ENCODE data around the gene IGFBP6. TPM values are rescaled to one million over a fixed set of nuclear protein-coding genes. Genes with fewer than 3 reads are reported as not detected.
"Not testable (repeated sequence)": the region's sequence is repeated elsewhere in the genome, so short reads cannot be mapped to it uniquely, and the experiment has no call there.

Gene IGFBP6
- total RNA-seq, 1 donor from 2014 or later: 251 TPM

DNA sequence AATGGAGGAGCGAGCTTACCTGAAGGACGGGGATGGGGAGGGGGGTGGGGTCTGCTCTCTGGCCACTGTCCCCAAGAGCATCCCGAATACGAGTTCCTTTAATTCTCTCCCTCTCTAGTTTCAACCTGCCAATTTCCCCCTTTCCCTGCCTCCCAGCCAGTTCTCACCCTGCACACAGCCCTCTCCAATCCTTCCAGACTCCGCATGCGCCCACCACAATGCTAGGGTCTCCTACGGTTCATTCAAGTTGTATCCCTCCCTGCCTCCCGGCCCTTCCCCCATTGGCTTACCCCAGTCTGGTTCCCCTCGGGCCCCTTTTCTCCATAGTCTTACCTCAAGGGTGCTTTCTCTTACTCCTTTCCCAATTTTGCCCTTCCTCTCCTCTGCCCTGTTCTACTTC is 708 bp upstream of the IGFBP6 start:
- no peak for DNase-seq

DNA sequence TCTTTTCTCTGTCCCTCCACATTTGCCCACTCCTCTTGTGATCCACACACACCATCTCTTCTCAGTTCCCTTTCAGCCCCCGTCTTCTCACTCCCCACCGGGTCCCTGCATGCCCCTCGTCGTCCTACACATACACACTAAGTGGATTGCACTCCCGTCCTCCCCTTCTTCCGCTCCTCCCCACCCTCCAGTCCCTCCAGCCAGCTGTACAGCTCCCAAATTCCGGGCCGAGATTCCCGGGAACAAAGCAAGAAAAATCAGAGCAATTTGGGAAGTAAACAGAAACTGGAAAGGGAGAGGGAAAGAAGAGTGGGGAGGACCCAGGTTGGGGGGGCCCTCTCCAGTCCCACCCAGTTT is 282 bp upstream of the IGFBP6 start:
- no peak for DNase-seq

DNA sequence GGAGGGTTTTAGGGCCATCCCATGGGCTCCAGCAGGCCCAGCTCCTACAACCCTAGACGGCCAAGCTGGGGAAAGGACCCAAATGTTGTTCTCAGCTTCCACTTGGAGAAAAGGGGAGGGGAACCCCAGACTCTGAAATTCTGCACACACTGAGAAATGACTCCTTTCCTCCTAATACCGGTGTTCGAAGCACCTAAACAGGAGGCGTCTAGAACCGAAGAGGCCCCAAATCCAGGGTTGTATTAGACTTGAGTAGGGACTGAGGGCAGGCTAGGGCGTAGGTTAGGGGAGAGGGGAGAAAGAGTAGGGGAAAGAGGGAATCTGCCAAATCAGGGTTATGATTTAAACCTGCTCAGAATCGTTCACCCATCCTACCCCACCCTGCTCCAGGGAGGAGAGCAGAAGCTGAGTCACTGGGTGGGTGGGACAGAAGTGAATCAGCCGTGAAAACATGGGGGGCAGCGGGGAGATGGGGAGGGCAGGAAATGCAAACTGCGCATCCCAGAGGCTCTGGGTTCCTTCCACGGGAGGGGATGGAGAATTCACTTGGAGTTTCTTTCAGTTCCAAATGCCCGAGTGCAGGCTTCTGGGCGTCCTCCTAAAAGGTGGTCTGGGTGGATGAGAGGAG is 1.0 kb downstream of the IGFBP6 start:
- DNase-seq: peak; percentile 39

DNA sequence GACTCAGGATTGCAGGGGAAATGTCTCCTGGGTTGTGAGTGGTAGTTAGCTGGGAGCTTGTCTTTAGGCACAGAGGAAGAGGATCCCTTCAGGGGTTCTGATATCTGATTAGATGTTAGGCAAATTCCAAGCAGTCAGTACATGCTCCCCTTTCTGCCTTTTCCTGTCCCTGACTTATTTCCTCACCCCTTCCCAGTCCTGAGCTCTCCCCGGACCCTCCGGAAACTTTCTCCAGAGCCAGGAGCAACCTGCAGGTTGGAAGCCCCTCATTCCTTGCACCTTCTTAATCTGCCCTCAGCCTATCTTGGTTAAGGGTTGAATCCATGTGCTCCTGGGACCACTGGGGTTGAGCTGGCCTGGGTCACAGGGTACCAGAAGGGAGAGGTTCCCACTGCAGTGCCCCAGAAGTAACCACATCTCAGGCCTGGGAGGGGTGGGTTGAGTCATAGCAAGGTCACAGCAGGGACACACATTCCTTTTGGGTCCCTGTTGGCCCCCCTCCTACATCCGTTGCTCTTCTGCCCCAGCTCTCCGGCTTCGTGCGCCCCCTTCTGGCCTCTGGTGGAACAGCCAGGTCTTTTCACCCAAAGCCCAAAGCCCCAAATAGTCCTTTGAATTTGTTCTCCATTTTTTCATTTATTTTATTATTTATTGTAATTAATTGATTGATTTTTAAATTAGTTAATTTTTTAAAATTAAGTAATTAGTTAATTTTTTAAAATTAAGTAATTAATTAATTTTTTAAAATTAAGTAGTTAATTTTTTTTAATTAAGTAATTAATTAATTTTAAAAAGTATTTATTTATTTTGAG is 1.8 kb downstream of the IGFBP6 start:
- DNase-seq: peak; percentile 95

DNA sequence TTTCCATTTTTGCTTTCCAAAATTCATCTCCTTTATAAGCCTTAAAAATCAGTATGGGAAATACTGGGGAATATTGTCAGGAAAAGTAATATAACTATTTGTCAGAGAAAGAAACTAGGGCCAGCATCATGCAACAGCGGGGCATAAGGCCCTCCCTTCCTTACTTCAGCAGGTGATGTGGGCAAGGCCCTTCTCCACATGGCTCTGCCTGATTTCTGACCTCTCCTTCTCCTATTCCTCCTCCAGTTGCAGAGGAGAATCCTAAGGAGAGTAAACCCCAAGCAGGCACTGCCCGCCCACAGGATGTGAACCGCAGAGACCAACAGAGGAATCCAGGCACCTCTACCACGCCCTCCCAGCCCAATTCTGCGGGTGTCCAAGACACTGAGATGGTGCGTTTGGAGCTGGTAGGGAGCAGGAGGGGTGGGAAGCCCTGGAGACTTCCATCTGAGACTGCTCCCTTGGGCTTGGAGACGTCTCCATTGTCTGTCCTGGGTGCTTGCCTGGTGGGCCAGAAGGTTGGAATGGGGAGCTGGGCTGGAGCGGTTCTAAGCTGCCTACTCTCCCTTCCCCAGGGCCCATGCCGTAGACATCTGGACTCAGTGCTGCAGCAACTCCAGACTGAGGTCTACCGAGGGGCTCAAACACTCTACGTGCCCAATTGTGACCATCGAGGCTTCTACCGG is 3.1 kb downstream of the IGFBP6 start:
- DNase-seq: no peak

DNA sequence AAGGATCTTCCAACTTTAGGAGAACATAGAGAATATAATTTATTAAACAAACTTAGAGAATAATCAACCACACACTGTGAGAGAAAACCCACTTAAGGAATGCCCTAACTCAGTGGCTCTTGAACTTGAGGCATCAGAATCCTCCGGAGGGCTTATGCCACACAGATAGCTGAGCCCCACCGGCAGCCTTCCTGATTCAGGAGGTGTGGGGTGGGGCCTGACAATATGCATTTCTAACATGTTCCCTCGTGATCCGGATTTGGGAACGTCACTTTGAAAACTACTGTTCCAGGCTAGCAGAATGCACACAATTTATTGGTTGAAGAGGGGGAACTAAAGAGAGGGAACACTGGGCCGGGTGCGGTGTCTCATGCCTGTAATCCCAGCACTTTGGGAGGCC is 3.8 kb downstream of the IGFBP6 start:
- no peak for DNase-seq

DNA sequence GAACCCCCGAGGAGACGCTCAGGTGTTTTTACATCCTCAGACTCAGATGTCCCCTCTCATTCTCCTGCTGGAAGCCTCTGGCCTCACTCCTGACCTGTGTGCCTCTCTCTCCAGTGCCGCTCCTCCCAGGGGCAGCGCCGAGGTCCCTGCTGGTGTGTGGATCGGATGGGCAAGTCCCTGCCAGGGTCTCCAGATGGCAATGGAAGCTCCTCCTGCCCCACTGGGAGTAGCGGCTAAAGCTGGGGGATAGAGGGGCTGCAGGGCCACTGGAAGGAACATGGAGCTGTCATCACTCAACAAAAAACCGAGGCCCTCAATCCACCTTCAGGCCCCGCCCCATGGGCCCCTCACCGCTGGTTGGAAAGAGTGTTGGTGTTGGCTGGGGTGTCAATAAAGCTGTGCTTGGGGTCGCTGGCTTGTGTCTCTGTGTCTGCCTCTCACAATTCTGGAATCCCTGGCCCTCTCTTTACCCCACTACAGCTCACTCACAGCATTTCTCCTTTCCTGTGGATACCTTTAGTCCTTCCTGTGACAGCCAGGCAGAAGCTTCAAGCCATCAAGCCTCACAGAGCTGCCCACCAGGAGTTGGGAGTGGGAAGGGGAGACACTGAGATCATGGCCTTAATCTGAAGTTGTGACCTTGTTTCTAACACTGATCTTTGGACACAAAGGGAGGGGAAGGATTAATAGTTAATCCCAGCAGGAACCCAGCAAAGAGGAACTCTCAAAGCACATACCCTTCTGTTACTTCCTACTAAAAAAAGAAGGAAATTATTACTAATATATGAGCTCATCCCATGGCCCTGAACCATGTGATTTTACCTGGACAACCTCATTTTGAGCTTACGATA is 4.7 kb downstream of the IGFBP6 start:
- no peak for DNase-seq

DNA sequence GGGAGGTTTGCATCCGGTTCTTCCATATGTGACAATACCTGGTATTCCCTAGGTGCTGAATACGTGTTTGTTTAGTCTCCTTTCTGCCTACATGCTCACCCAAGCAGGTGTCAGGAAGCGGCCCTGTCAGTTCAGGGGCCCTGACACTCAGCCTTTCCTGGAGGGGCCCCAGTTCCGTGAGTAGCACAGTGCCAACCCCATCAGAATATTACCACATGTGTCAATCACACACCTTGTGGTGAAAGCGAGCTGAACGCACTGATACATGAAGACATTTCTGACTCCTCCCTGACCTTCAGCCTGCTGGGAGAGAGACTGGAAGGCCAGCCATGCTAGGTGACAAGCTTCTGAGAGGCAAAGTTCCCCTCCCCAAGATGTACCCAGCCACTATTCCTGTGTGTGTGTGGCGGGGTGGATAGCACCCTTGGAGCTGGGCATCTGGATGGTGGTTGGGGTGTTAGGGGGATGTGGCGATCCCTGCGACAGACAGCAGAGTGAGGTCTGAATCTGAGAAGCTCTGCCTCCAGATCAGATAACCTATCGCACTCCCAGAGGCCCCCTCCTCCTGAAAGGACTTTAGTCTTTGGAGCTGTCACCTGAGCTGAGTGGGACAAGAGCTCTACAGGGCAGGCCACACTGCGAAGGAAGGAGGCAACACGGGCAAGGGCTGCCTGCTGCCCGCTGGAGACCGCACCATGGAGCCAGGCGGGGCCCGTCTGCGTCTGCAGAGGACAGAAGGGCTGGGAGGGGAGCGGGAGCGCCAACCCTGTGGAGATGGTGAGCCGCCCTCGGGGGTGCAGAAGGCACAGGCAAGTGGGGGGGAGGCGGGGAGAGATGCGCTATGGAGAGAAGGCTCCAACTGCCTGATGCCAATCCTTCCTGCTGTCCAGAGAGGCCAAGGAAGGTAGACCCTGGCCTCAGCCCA is 5.7 kb downstream of the IGFBP6 start, which contains the start of gene SOAT2:
Gene SOAT2 (plus strand): TSS at position 604 of the 925 bp plus-strand sequence. CDS start 92 bp downstream, at position 696.
- DNase-seq: no peak

DNA sequence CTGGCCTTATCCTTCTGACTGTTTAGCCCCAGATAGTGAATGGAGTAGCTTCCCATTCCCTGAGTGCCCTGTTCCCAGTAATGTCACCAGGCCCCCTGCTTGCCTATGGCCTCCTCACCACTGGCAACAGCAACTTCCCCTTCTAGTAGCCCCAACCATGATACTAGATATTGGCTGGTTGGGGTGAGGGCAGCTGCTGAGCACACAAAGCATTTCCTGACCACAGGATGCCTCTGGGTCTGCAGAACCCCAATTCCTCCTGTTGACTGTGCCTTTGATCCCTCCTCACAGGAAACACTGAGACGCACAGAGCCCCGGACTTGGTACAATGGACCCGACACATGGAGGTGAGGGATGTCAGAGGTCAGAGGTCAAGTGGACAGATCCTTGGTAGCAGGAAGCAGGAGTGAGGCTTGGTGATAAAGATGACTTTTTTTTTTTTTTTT is 6.4 kb downstream of the IGFBP6 start:
- no peak for DNase-seq

DNA sequence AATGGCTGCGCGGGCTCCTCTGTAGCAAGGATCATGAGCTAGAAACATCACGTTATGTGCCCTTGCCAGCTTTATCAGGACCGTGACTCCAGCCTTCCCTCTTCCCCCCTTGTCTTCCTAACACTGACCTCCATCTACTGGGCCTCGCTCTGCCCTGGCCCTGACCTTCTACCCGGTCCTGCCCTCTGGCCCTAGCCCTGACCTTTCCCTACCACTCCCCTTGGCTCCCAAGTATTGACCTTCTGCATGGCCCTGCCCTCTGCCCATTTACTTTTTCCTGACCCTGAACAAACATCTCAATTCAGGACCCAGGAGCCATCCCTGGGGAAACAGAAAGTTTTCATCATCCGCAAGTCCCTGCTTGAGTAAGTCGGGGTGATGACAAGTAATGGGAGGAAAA is 7.8 kb downstream of the IGFBP6 start:
- no peak for DNase-seq

DNA sequence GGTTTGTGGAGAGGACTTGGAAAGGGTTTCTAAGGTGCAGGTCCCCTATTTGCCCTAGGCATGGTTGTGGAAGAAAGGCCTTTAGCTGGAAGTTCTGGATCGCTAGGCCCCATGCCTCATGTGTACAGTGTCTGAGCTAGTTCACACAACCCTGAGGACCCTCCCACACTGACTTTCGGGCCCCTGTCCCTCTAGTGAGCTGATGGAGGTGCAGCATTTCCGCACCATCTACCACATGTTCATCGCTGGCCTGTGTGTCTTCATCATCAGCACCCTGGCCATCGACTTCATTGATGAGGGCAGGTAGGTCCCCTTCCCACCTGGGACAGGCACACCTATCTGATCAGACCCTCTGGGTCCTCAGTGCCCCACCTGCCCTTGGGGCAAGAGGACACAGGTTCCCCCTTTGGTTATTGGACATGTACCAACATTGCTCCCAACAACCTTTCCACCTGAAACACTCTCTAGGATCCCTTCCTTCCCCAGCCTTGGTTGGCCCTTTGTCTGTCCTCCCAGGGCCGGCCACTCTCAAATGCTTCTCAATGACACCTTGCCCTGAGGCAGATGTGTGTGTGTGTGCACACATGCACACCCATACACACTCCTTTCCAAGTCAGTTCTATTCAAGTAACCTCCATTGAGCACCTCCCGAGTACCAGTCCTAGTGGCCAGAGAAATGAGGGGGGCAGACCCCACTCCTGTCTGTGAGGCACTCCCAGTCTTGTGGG is 8.4 kb downstream of the IGFBP6 start:
- no peak for DNase-seq

DNA sequence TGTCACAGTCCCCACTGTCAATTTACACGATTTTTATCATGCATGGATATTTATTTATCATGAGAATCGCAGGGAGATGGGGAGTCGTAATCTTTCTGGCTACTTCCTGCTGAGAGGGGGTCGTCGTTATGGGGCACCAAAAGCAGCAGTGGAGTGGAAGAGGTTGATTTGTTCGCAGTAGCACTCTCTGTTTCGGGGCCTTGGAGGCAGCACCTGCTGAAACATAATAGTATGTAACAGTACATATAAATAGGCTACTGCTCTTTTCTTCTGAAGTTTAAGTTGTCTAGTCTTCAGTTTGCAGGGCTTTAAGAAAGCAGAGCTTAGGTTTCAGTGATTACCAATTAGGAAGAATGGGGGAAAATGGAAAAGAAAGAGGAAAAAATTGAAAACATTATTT is 9.7 kb downstream of the IGFBP6 start:
- DNase-seq: peak; percentile 22

DNA sequence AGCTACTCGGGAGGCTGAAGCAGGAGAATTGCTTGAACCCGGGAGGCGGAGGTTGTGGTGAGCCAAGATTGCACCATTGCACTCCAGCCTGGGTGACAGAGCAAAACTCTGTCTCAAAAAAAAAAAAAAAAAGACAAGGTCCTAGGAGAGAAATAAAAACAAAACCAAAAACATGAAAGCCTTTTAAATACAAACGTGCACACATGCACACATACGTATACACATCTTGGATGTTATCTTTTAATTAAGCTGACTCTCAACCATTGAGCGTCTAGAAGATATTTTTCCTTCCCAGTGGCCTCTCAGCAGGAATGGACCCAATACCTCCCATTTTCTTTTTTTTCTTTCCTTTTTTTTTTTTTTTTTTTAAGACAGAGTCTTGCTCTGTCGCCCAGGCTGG is 15.0 kb downstream of the IGFBP6 start:
- DNase-seq: not testable (repeated sequence)

DNA sequence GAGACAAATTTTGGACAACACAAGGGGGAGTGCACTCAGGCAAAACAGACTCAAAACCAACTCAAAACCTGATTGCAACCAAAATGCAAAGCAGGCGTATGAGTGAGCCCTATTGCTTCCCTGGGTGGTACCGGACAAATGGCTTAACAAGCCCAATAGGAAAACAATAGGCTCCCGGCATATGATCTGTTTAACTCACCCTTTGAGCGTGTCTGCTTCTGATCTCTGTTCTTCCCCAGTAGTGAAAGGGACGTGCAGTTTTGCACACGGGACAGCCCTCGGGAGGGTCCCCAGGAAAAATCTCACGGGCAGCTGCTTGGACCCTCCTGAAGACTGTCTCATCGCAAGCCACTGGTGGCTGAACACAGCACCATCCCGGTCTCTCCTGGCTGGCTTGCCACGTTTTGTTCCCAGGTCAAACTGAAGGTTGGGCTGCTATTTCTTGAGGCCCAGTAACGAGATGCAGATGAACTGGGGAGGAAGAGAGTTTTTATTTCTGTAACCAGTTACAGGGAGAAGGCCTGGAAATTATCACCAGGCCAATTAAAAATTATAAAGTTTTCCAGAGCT is 15.8 kb downstream of the IGFBP6 start:
- DNase-seq: no peak

DNA sequence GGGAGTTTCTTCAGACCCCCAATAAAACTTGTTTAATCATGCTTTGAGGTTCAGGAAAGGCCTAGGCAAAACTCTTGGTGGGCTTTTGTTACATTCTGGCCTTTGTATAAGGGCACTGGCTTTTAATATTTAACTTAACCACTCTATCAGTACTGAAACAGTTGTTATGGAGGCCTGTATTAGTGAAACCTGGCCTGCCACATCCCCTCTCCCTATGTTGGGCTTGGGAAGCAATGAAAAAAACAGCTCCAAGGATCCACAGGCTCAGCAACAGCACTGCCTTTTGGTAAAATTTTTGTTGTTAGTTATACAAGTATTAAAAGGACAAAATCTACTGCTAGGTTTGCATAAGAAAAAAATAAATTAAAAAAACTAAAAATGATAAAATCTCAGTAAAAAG is 16.5 kb downstream of the IGFBP6 start:
- DNase-seq: no peak

DNA sequence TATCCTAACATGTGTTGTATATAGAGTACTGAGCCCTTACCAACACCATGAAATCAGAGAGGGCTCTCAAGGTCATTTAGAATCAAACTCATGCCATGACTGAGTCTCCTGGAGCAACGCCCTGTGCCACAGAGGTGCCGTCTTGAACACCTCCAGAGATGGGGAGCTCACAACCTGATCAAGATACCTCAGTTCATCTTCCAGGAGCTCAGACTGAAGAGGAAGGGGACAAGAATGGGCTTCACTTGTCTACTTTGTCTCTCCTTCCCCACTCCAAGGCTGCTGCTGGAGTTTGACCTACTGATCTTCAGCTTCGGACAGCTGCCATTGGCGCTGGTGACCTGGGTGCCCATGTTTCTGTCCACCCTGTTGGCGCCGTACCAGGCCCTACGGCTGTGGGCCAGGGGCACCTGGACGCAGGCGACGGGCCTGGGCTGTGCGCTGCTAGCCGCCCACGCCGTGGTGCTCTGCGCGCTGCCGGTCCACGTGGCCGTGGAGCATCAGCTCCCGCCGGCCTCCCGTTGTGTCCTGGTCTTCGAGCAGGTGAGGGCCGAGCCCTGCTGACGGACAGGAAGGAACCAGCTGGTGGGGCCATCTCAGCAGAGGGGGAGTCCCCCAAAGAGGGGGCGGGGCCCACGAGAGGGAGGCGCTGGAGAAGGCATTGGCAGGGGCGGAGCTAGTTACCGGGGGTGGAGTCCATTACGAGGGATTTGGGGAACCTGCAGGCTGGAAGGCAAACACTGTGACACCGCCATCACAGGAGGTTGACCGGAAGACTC is 17.8 kb downstream of the IGFBP6 start:
- DNase-seq: peak; percentile 32

DNA sequence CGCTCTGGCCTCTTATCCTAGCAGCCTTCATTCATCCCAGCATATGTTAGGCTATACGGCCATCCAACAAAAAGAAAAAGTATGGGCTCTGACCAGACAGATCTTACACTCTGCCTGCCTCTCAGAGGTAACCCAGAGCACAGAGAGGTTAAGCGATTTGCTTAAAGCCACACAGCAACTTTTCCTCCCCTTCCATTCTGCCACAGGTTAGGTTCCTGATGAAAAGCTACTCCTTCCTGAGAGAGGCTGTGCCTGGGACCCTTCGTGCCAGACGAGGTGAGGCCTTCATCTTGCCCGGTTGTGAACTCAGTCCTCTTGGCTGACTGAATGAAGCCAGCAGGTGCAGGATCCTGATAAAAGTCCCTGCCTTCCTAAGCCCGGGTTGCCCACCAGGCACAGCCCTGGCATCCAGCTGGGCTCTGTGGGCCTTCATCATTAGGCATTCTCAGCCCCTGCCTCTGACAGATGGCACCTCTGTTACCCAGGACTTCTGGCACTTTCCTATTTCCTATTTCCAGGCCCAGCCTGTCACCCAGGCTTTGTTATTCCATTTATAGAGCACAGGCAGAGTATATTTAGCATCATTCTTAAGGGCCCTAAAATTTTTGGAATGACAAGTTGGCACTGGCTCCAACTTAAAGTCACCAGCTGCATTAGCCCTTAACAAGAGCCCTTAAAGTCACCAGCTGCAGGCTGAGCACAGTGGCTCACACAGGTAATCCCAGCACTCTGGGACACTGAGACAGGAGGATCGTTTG is 18.6 kb downstream of the IGFBP6 start:
- peak; percentile 79 for DNase-seq

DNA sequence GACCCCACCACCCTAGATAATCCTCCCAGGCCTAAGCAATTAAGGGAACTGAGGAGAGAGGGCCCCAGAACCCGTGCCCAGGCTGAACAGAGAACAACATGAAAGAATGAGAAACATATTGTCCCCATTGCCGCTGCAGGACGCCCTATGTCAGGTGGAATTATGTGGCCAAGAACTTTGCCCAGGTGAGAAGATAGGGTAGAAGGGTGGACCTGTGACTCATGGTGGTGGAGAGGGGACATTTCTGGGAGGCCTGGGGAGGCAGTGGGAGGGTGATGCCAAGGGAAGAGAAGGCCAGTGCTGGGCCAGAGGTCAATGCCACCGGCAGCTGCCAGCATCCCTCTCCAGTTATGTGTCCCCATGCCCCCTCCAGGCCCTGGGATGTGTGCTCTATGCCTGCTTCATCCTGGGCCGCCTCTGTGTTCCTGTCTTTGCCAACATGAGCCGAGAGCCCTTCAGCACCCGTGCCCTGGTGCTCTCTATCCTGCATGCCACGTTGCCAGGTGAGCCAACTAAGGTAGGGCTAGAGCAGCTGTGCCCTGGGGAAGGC is 21.4 kb downstream of the IGFBP6 start:
- DNase-seq: no peak

Measured in tongue (tissue), 2 donors.